IMR-90 (cell line): ENCODE data around the gene GSTK1. TPM values are rescaled to one million over a fixed set of nuclear protein-coding genes. Genes with fewer than 3 reads are reported as not detected.

ENCODE experiments used
- ATAC-seq: fragments of 200-7000 bp; cut with Tn5 transposase; 2 replicates; pipeline ENCODE4 v1.9.1; 2020; ENCODE audit warnings: low read depth, mild to moderate bottlenecking, moderate library complexity
- BruUV-seq: library from RNA; stranded (reverse); fragments of 400-500 nt; replicated peaks from 2 replicates; lab custom pipeline; 2021; lab: Mats Ljungman, UMichigan
- CTCF ChIA-PET: fragments of 300-600 bp; formaldehyde crosslinking; extraction: SDS; loops from one replicate; lab custom pipeline; 2021; ENCODE audit warnings: antibody characterized with exemption; lab: Yijun Ruan, JAX
- POLR2A ChIA-PET: fragments of 300-600 bp; sonication (Branson Sonifier 250); formaldehyde crosslinking; loops from one replicate; lab custom pipeline; 2022; ENCODE audit warnings: antibody characterized with exemption; ENCODE audit not compliant: unreplicated experiment; lab: Charles Lee
- DNase-seq: peaks from one replicate; pipeline ENCODE4 v3.0.0; 2013
- H2AFZ ChIP-seq: replicated peaks from 2 replicates; pipeline ENCODE3; 2013; ENCODE audit warnings: low read length, mild to moderate bottlenecking; ENCODE audit not compliant: poor library complexity
- H2AK5ac ChIP-seq: 2 replicates; pipeline ENCODE4 v1.6.1; 2013; ENCODE audit warnings: low read depth, low read length, inconsistent platforms
- H2AK9ac ChIP-seq: replicated peaks from 2 replicates; pipeline ENCODE3; 2013; ENCODE audit warnings: mild to moderate bottlenecking, low read depth, low read length, moderate library complexity; ENCODE audit not compliant: poor library complexity
- H2BK120ac ChIP-seq: 2 replicates; pipeline ENCODE4 v1.6.1; 2013; ENCODE audit warnings: low read depth, low read length, inconsistent platforms
- H2BK15ac ChIP-seq: 3 replicates; pipeline ENCODE4 v1.6.1; 2013; ENCODE audit warnings: low read depth, low read length, inconsistent platforms
- H2BK20ac ChIP-seq: 2 replicates; pipeline ENCODE4 v1.6.1; 2013; ENCODE audit warnings: low read depth, mild to moderate bottlenecking, inconsistent platforms, low read length, moderate library complexity
- H2BK5ac ChIP-seq: 2 replicates; pipeline ENCODE4 v1.6.1; 2013; ENCODE audit warnings: mild to moderate bottlenecking, low read depth, low read length, inconsistent platforms; ENCODE audit not compliant: poor library complexity, severe bottlenecking
- H3K14ac ChIP-seq: replicated peaks from 2 replicates; pipeline ENCODE4 v1.6.1; 2013; ENCODE audit warnings: low read depth, low read length, inconsistent platforms
- H3K18ac ChIP-seq: 2 replicates; pipeline ENCODE4 v1.6.1; 2013; ENCODE audit warnings: low read depth, low read length, control low read depth
- H3K23ac ChIP-seq: 2 replicates; pipeline ENCODE4 v1.6.1; 2013; ENCODE audit warnings: low read depth, low read length, inconsistent platforms
- H3K27ac ChIP-seq: 2 replicates; pipeline ENCODE4 v1.5.1; 2013; ENCODE audit warnings: mild to moderate bottlenecking, control low read depth, low read length; ENCODE audit not compliant: insufficient read depth
- H3K27me3 ChIP-seq: 2 replicates; pipeline ENCODE4 v1.6.1; 2013; ENCODE audit warnings: low read length; ENCODE audit not compliant: control insufficient read depth, insufficient read depth
- H3K36me3 ChIP-seq: 2 replicates; pipeline ENCODE4 v1.6.1; 2013; ENCODE audit warnings: low read length, mixed read lengths; ENCODE audit not compliant: control insufficient read depth, insufficient read depth
- H3K4ac ChIP-seq: 2 replicates; pipeline ENCODE4 v1.6.1; 2013; ENCODE audit warnings: low read depth, low read length, inconsistent platforms
- H3K4me1 ChIP-seq: 2 replicates; pipeline ENCODE4 v1.6.1; 2013; ENCODE audit warnings: low read length, mixed read lengths; ENCODE audit not compliant: control insufficient read depth, insufficient read depth
- H3K4me2 ChIP-seq: 2 replicates; pipeline ENCODE4 v1.6.1; 2013; ENCODE audit warnings: low read depth, mild to moderate bottlenecking, control low read depth, low read length, moderate library complexity
- H3K4me3 ChIP-seq: 2 replicates; pipeline ENCODE4 v1.5.1; 2013; ENCODE audit warnings: low read depth, mild to moderate bottlenecking, control low read depth, low read length, moderate library complexity; ENCODE audit not compliant: insufficient read depth
- H3K56ac ChIP-seq: 2 replicates; pipeline ENCODE4 v1.6.1; 2013; ENCODE audit warnings: low read length, inconsistent platforms; ENCODE audit not compliant: insufficient read depth; ENCODE audit errors: extremely low read depth
- H3K79me1 ChIP-seq, 2 experiments: 2 replicates each; pipeline ENCODE4 v1.6.1; 2013; ENCODE audit warnings: low read length in 2 of 2, inconsistent platforms in 1 of 2, low read depth in 1 of 2
- H3K9ac ChIP-seq: 2 replicates; pipeline ENCODE4 v1.6.1; 2013; ENCODE audit warnings: low read depth, low read length, control low read depth
- H3K9me1 ChIP-seq: 2 replicates; pipeline ENCODE4 v1.6.1; 2013; ENCODE audit warnings: low read length, inconsistent platforms; ENCODE audit not compliant: insufficient read depth
- H3K9me3 ChIP-seq: 2 replicates; pipeline ENCODE4 v1.6.1; 2013; ENCODE audit warnings: low read length; ENCODE audit not compliant: control insufficient read depth, insufficient read depth
- H4K20me1 ChIP-seq: 2 replicates; pipeline ENCODE4 v1.6.1; 2013; ENCODE audit warnings: low read length, inconsistent platforms; ENCODE audit not compliant: insufficient read depth
- H4K5ac ChIP-seq: 2 replicates; pipeline ENCODE4 v1.6.1; 2013; ENCODE audit warnings: mild to moderate bottlenecking, low read depth, low read length, control low read depth
- H4K8ac ChIP-seq, 2 experiments: 2 replicates each; pipeline ENCODE4 v1.6.1; 2013; ENCODE audit warnings: low read depth in 2 of 2, low read length in 2 of 2, control low read depth in 1 of 2, inconsistent platforms in 1 of 2
- H4K91ac ChIP-seq: 2 replicates; pipeline ENCODE4 v1.6.1; 2013; ENCODE audit warnings: low read depth, low read length, inconsistent platforms; ENCODE audit not compliant: insufficient read depth
- BHLHE40 ChIP-seq: fragments of 150-350 bp; IDR thresholded peaks from 2 replicates; pipeline ENCODE4 v1.6.1; 2016; ENCODE audit warnings: mild to moderate bottlenecking, low read depth, low read length
- CEBPB ChIP-seq: IDR thresholded peaks from 2 replicates; pipeline ENCODE4 v1.6.1; 2012; ENCODE audit warnings: low read depth, low read length, improper control_type of control experiment
- CHD1 ChIP-seq: IDR thresholded peaks from 2 replicates; pipeline ENCODE4 v1.6.1; 2012; ENCODE audit warnings: low read depth, low read length, improper control_type of control experiment
- CTCF ChIP-seq: conservative IDR thresholded peaks from 2 replicates; pipeline ENCODE4 v1.5.1; 2012; ENCODE audit warnings: mild to moderate bottlenecking, low read depth, low read length, improper control_type of control experiment
- ELK1 ChIP-seq: fragments of 150-350 bp; IDR thresholded peaks from 2 replicates; pipeline ENCODE4 v1.6.1; 2016; ENCODE audit warnings: low read depth, mild to moderate bottlenecking, low read length, moderate library complexity, borderline replicate concordance
- FOS ChIP-seq: fragments of 150-350 bp; IDR thresholded peaks from 2 replicates; pipeline ENCODE4 v1.6.1; 2016; ENCODE audit warnings: low read depth, low read length
- MAFK ChIP-seq: IDR thresholded peaks from 2 replicates; pipeline ENCODE4 v1.6.1; 2012; ENCODE audit warnings: low read depth, low read length, improper control_type of control experiment
- POLR2A ChIP-seq: IDR thresholded peaks from 2 replicates; pipeline ENCODE4 v1.6.1; 2012; ENCODE audit warnings: mild to moderate bottlenecking, low read depth, low read length
- RAD21 ChIP-seq: IDR thresholded peaks from 2 replicates; pipeline ENCODE4 v1.6.1; 2012; ENCODE audit warnings: low read length, improper control_type of control experiment
- RCOR1 ChIP-seq: IDR thresholded peaks from 2 replicates; pipeline ENCODE4 v1.6.1; 2012; ENCODE audit warnings: mild to moderate bottlenecking, low read length, improper control_type of control experiment; ENCODE audit not compliant: insufficient replicate concordance
- SMC3 ChIP-seq: fragments of 150-350 bp; IDR thresholded peaks from 2 replicates; pipeline ENCODE4 v1.6.1; 2016; ENCODE audit warnings: low read depth, mild to moderate bottlenecking, antibody characterized with exemption, low read length, moderate library complexity
- WGBS, 2 experiments: methylation state at CpG; one replicate each; pipeline versions ENCODE4 v1.1.5 to v1.1.7; 2013; ENCODE audit warnings: missing lambda C conversion rate in 2 of 2; ENCODE audit not compliant: insufficient read length in 1 of 2; ENCODE audit errors: extremely low coverage in 2 of 2; 5-methylcytosine and 5-hydroxymethylcytosine counted together
- dilution Hi-C: fragments of 300-500 bp; cut with HindIII; formaldehyde crosslinking; loops from one replicate; pipeline ENCODE4 v1.14.3; 2018; ENCODE audit warnings: low sequenced_read_pairs; ENCODE audit not compliant: unreplicated experiment
- in situ Hi-C: fragments of 300-500 bp; cut with MboI; formaldehyde crosslinking; loops from 3 replicates; pipeline ENCODE4 v1.14.3; 2019; ENCODE audit warnings: low sequenced_read_pairs, inconsistent platforms, mixed read lengths
- intact Hi-C: fragments of 100-400 bp; cut with micrococcal nuclease; formaldehyde crosslinking; loops from 2 replicates; pipeline ENCODE4 v1.10.0; 2022
- polyA plus RNA-seq, 3 experiments: library from polyadenylated mRNA; depleted of rRNA; stranded (reverse); fragments of >200 nt; gene quantifications; 2 replicates each; pipeline ENCODE4 v1.2.3, GENCODE V29; 2012; ENCODE audit warnings: low replicate concordance in 1 of 3
- total RNA-seq: library from RNA; depleted of rRNA; stranded (reverse); fragments of >200 nt; gene quantifications from 2 replicates; pipeline ENCODE4 v1.2.3, GENCODE V29; 2012

The GSTK1 gene
- total and polyA plus RNA-seq, 2 of the 4 experiments (the other 2 are of a cell fraction), result 64.9 to 111 TPM

- TF ChIP-seq MAFK (no peak), CEBPB (no peak), CTCF (no peak), ELK1 (no peak), SMC3 (no peak), CHD1 (no peak), FOS (no peak), BHLHE40 (no peak), POLR2A (no peak), RAD21 (no peak), RCOR1 (no peak)
- Histone ChIP-seq H3K23ac (no peak within 1 kb of the TSS), H3K9ac (no peak within 1 kb of the TSS), H3K36me3 (no peaks in the 10 kb centered on the region), H4K5ac (no peak within 1 kb of the TSS), H2BK5ac (no peak within 1 kb of the TSS), H3K9me1 (no peaks in the 10 kb centered on the region), H2AK9ac (peak within 1 kb of the TSS; percentile 11), H4K91ac (no peak within 1 kb of the TSS), H3K18ac (no peak within 1 kb of the TSS), H3K56ac (no peak within 1 kb of the TSS), H3K79me1 (no peaks in the 10 kb centered on the region), H2BK120ac (no peak within 1 kb of the TSS), H3K9me3 (no peaks in the 10 kb centered on the region), H4K20me1 (no peaks in the 10 kb centered on the region), H2AFZ (no peak within 1 kb of the TSS), H3K4me3 (no peak within 1 kb of the TSS), H3K27me3 (peaks cover 5% of the 10 kb centered on the region), H2BK20ac (no peak within 1 kb of the TSS), H3K4ac (no peak within 1 kb of the TSS), H2AK5ac (no peak within 1 kb of the TSS), H2BK15ac (no peak within 1 kb of the TSS), H4K8ac (no peak within 1 kb of the TSS), H3K27ac (no peak within 1 kb of the TSS), H3K4me1 (peaks cover 6% of the 10 kb centered on the region; the same call in 1 of the 2 replicates), H3K4me2 (no peak within 1 kb of the TSS), H3K14ac (no peak within 1 kb of the TSS)
- ChIA-PET POLR2A (no interaction called here), CTCF (interaction anchor here (1.0 kb wide), 1 partner anchor 75 kb away, joined by 3 read pairs; no protein-coding TSS in a partner anchor)
- no CpG with 5 or more reads among the region's 5 CpGs for WGBS, 2 experiments
- no peak for ATAC-seq
- intact Hi-C loops, result no loop called here
- no peak for DNase-seq
- dilution Hi-C loops, result no loop called here
- in situ Hi-C loops, result no loop called here
- no TSS peak for BruUV-seq
Measured at GRCh38 chr7:143315776-143316175, 52.5 kb downstream of the GSTK1 start, which contains the start of gene CLCN1. Gene CLCN1 (plus strand): TSS chr7:143316111. CDS start chr7:143316213, 102 bp downstream.
